Gastroesophageal sphincter (tissue), 3 donors: ENCODE results near the gene FREM1.

Experiments used
- CTCF ChIP-seq, 4 experiments: fragments of 200-600 bp in 2 of 4; fragments of 450-650 bp in 2 of 4; sonication (generic) in 1 of 4; IDR thresholded peaks; one replicate each; pipeline ENCODE4 v1.5.1; 2017 to 2019; ENCODE audit warnings: antibody characterized with exemption in 4 of 4, mild to moderate bottlenecking in 2 of 4, moderate library complexity in 2 of 4
- EP300 ChIP-seq: sonication (generic); formaldehyde crosslinking; IDR thresholded peaks from one replicate; pipeline ENCODE4 v1.6.1; 2017; ENCODE audit warnings: antibody characterized with exemption, mild to moderate bottlenecking
- POLR2A ChIP-seq, 2 donors: fragments of 450-650 bp; IDR thresholded peaks; one replicate each; pipeline ENCODE4 v1.6.1; 2017; ENCODE audit warnings: antibody characterized with exemption in 2 of 2, mild to moderate bottlenecking in 2 of 2, moderate library complexity in 1 of 2
- POLR2AphosphoS5 ChIP-seq: sonication (generic); formaldehyde crosslinking; IDR thresholded peaks from one replicate; pipeline ENCODE4 v1.6.1; 2017; ENCODE audit warnings: antibody characterized with exemption

DNA sequence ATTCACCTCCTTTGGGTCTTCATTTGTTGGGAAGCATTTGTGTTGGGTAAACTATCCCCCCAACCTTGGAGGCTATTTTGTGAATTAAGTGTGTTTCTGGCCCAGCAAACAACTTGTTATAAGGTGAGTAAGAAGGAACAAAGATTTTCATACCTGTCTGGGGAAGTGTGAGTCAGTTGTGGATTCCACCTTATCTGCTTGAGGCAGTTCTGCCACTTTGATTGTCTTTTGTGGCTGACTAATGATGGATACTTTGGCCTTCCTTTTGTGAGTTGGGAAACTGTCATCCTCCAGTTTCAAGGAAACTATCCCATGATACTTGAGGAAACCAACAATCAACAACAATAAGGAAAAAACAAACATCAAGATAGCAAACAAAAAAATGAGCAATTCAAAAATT, 163.1 kb downstream of the FREM1 start:
- TF ChIP-seq CTCF (IDR thresholded peaks at IDR 0.05): no peak
- no peak for TF ChIP-seq POLR2AphosphoS5
- TF ChIP-seq EP300: no peak
- no peak for TF ChIP-seq POLR2A (IDR thresholded peaks at IDR 0.05)
